Measurements from ENCODE around the gene MAP3K7CL.

MAP3K7CL gene

DNA sequence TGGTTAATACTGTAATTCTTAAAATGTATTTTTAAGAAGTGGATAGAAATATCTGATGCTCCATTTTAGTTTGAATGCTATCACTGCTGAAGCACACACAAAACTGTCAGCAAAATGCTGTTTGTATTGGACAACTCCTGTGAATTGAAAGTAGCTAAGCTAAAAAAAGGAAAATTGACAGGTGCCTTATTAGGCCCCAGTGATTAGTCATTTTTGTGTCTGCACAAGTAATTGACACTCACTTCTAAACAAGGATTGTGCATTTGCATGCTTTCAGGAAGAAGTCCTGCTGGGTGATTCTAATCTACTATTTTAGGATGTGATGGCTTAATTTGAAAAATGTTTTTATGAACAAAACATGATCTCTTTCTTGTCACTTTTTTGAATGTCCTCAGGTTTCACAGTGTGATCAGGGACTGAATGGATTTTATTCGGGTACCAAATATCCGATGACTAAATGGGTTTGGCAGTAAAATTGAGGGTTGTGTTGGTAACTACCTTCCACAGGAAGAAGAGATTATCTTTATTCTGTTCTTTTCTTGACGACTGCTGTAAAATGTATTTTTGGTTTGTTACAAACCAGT, 13.0 kb upstream of the MAP3K7CL start:
- no peak for TF ChIP-seq SPI1 (IDR thresholded peaks at IDR 0.05; ENCODE audit: borderline replicate concordance, low read depth)
- TF ChIP-seq REST (IDR thresholded peaks at IDR 0.05; ENCODE audit: insufficient replicate concordance, low read depth), result no peak
- no peak for TF ChIP-seq GABPA (IDR thresholded peaks at IDR 0.05; ENCODE audit: low read depth)
- no peak for TF ChIP-seq POLR2AphosphoS5 (IDR thresholded peaks at IDR 0.05; ENCODE audit: low read depth)
- TF ChIP-seq CTCF (IDR thresholded peaks at IDR 0.05; ENCODE audit: insufficient read depth, low read length), result no peak
- no peak for DNase-seq (ENCODE audit: low read depth in 1 of 2, low spot score in 1 of 2)
- Histone ChIP-seq H3K4me3 (replicated peaks; ENCODE audit: insufficient read depth, low read length) (no peak overlapping the region), H3K27me3 (ENCODE audit: insufficient read depth, poor library complexity, severe bottlenecking) (no peaks in the 10 kb centered on the region), H3K27ac (replicated peaks) (no peak overlapping the region)

GRCh38 chr21:29121759-29122158, 8.7 kb upstream of the MAP3K7CL start:
- Histone ChIP-seq H3K27ac (replicated peaks) (no peak overlapping the region), H3K27me3 (ENCODE audit: insufficient read depth, poor library complexity, severe bottlenecking) (no peaks in the 10 kb centered on the region), H3K4me3 (replicated peaks; ENCODE audit: insufficient read depth, low read length) (no peak overlapping the region)
- no peak for DNase-seq (ENCODE audit: low read depth in 1 of 2, low spot score in 1 of 2)
- TF ChIP-seq CTCF (IDR thresholded peaks at IDR 0.05; ENCODE audit: insufficient read depth, low read length) (no peak), SPI1 (IDR thresholded peaks at IDR 0.05; ENCODE audit: borderline replicate concordance, low read depth) (no peak), GABPA (IDR thresholded peaks at IDR 0.05; ENCODE audit: low read depth) (no peak), REST (IDR thresholded peaks at IDR 0.05; ENCODE audit: insufficient replicate concordance, low read depth) (no peak), POLR2AphosphoS5 (IDR thresholded peaks at IDR 0.05; ENCODE audit: low read depth) (no peak)

DNA sequence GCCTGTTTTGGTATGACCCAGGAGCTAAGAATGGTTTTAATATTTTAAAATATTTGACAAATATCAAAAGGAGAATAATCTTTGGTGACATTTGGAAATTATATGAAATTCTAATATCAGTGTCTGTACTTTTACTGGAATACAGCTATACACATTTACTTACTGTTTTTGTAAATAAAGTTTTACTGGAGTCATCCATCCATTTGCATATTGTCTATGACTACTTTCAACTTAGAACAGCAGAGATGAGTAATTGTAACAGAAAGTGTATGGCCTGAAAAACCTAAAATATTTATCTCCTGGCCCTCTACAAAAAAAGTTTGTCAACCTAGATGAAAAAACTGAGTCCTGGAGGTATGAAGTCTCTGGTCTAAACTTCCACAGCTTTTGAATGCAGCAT, 5.8 kb upstream of the MAP3K7CL start:
- TF ChIP-seq CTCF (IDR thresholded peaks at IDR 0.05; ENCODE audit: insufficient read depth, low read length) (no peak), SPI1 (IDR thresholded peaks at IDR 0.05; ENCODE audit: borderline replicate concordance, low read depth) (no peak), GABPA (IDR thresholded peaks at IDR 0.05; ENCODE audit: low read depth) (no peak), REST (IDR thresholded peaks at IDR 0.05; ENCODE audit: insufficient replicate concordance, low read depth) (no peak), POLR2AphosphoS5 (IDR thresholded peaks at IDR 0.05; ENCODE audit: low read depth) (no peak)
- H3K4me3 ChIP-seq (replicated peaks; ENCODE audit: insufficient read depth, low read length), result no peak overlapping the region
- no peaks in the 10 kb centered on the region for H3K27me3 ChIP-seq (ENCODE audit: insufficient read depth, poor library complexity, severe bottlenecking)
- no peak for DNase-seq (ENCODE audit: low read depth in 1 of 2, low spot score in 1 of 2)
- H3K27ac ChIP-seq (replicated peaks), result no peak overlapping the region
